ENCODE results near the gene HDAC7.

- TF ChIP-seq SUZ12 (IDR thresholded peaks at IDR 0.05) (no peak), ELF4 (IDR thresholded peaks at IDR 0.05) (no peak), SP1 (IDR thresholded peaks at IDR 0.05) (no peak), FOXM1 (IDR thresholded peaks at IDR 0.05; ENCODE audit: borderline replicate concordance) (no peak), BHLHE40 (IDR thresholded peaks at IDR 0.05; ENCODE audit: borderline replicate concordance) (no peak), FOXA1 (IDR thresholded peaks at IDR 0.05) (no peak), ZNF384 (IDR thresholded peaks at IDR 0.05) (no peak), PKNOX1 (IDR thresholded peaks at IDR 0.05) (no peak), LEF1 (IDR thresholded peaks at IDR 0.05; ENCODE audit: borderline replicate concordance) (no peak), L3MBTL2 (conservative IDR thresholded peaks at IDR 0.05) (no peak), ARNT (IDR thresholded peaks at IDR 0.05) (no peak), NFRKB (IDR thresholded peaks at IDR 0.05) (no peak), CTBP1 (IDR thresholded peaks at IDR 0.05; ENCODE audit: borderline replicate concordance) (no peak), TARDBP (IDR thresholded peaks at IDR 0.05) (no peak)
These were observed 74.1 kb downstream of the HDAC7 start for GRCh38 chr12:47745485-47746041.
